GM19395 (cell line): ENCODE measurements around the gene MYO18A.
"Not testable (repeated sequence)": the region's sequence is repeated elsewhere in the genome, so short reads cannot be mapped to it uniquely, and the experiment has no call there.

Source experiments
- ATAC-seq: cut with Tn5 transposase; IDR thresholded peaks from one replicate; pipeline ENCODE4 v1.9.1; 2021; ENCODE audit warnings: mild to moderate bottlenecking, moderate library complexity; ENCODE audit not compliant: unreplicated experiment

Gene MYO18A

GRCh38 chr17:29108823-29109476, 71.2 kb downstream of the MYO18A start:
- no peak for ATAC-seq

- no peak for ATAC-seq
These were observed 72.0 kb downstream of the MYO18A start for GRCh38 chr17:29107933-29108822.

DNA sequence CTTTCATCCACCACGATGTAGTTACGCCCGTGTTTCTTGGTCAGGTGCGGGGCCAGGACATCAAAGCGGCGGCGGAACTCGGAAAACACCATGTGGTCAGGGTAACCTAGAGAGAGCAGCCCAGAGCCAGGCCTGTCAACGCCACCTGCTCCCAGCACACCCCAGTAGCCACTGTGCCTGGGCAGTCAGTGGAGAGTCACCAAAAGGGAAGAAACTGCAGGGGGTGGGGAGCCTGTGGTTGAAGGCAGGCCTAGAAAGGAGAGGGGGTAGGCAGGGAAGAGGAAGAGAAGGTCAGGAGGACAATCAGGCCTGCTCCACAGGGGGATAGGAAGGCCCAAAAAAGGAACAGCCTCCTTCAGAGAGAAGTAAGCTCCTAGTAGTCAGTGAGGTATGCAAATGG, 73.1 kb downstream of the MYO18A start:
- ATAC-seq: no peak

- no peak for ATAC-seq
These were observed 76.9 kb downstream of the MYO18A start for GRCh38 chr17:29103341-29103740.

GRCh38 chr17:29102741-29103181, 77.4 kb downstream of the MYO18A start:
- ATAC-seq: no peak

DNA sequence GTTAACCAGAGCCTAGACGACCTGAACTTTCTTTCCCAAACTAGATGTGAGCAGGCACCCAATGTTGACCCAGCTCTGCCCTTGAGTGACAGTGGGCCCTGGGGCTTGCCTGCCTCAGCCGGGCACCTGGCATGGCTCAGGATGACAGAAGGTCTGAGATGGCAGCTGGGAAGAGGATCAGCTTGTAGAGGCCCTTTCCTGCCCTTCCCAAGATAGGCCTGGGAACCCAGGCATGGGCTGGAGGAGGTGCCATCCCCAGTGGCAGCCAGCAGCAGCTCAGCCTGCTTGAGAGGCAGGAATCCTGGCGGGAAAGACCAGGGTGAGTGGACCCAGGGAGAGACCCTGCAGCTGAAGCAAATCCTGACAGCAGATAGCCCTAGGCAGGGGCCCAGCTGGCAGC, 78.2 kb downstream of the MYO18A start:
- no peak for ATAC-seq

GRCh38 chr17:29100296-29100695, 79.9 kb downstream of the MYO18A start:
- ATAC-seq: no peak

DNA sequence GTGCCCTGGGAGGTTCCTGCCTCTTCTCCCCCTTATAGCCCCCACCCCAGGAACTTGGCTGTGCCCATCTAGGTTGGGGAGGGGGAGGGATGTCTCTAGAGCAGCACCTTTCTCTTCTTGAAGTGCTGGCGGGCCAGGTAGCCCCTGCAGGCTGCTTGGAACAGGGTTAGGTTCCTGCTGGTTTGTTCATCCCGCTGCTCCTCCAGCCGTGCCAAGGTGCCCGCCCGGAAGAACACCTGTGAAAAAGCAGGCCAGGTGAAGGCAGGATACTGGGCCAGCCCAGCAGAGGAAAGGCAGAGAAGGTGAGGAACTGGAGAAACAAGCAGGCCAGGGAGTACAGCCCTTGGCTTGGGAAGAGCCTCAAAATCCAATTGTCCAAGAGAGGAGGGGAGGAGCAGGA, 80.7 kb downstream of the MYO18A start:
- ATAC-seq: no peak

DNA sequence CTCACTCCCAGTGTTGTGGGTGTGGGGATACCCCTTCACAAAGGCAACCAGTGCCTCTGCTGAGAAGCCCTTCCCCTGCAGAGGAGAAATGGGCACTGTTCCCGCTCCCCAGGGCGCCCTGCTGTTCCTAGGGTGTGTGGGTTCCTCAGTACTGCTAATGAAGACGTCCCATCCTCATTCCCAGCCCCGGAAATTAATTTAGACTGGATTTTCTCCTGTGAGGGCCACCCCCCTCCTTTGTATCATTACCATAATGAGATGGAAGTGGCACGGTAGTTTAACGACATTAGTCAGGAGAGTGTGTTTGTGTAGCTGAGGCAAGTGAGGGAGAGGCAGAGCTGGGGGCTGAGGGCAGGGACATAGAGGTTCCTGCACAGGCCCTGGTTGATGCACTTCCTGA, 84.1 kb downstream of the MYO18A start:
- ATAC-seq: no peak

GRCh38 chr17:29095439-29095838, 84.8 kb downstream of the MYO18A start:
- no peak for ATAC-seq

GRCh38 chr17:29094101-29094708, 86.0 kb downstream of the MYO18A start:
- no peak for ATAC-seq

- ATAC-seq: no peak
These were observed 86.9 kb downstream of the MYO18A start for GRCh38 chr17:29093090-29093871.

DNA sequence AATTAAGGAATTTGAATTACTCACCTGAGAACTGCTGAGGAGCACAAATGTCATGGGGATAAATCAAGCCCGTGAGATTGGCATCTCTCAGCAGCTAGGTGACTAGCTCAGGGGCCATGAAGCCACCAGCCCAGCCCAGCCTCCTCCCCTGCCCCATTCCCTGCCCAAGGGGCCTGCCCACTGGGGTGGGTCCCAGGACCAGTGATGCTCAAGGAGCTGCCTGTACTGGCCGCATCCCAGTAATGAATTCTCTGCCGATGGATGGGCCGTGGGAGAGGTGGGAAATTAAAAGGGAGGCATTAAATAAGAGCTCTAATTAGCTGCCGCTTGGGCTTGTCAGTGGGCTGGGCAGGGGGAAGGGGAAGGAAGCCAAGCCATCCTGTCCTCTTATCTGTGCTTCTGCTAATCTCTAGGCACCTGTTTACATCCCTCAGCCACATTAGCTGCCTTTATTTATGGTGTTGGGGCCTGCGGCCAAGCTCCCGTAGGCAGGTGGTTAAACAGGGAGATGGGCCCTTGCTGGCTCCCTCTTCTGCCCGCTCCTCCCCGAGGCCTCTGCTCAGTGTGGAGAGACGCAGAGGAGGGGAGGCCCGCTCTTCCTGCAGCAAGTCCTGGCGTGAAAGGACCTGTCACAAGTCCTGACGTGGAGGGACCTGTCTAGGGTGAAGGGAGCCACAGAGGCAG, 88.5 kb downstream of the MYO18A start:
- no peak for ATAC-seq

- no peak for ATAC-seq
These were observed 89.2 kb downstream of the MYO18A start for GRCh38 chr17:29090750-29091605.

DNA sequence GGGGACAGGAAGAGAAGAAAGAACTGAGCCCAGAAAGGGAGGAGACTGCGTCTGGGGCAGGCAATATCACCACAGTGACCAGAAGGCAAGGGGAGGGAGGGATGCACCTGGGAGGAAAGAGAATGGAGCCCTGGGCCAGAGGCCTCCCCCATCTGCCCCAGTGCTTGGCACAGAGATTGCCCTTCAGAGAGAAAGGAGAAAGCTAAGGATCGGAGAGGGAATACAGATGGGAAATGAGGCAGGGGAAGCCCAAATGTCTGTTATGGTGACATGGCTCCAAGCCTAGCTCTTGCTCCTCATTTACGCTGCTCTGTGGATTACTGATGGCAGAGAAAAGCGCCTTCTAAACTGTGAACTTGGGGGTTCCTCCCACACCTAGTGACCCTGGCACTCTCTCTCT, 90.1 kb downstream of the MYO18A start:
- no peak for ATAC-seq

DNA sequence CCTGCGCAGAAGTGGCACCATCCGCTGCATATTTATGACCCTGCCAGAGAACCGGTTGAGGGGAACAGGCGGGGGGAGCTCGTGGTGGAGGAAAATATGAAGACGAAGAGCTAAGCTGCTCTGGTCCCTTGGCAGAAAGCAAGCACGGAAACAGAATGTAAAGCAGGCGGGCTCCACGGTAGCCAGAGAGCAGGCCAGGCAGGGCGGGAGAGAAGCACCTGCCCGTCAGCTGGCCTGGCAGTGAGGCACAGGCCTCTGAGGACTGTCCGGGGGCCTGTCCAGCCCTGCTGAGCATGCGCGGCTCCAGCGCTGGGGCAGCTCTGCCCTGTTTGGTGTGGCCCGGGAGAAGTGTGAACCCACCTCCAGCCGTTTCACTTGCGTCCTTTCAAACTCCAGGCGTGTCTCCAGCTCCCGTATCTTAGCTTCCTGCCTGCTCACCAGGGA, 90.6 kb downstream of the MYO18A start:
- no peak for ATAC-seq

GRCh38 chr17:29088782-29089181, 91.4 kb downstream of the MYO18A start:
- ATAC-seq: not testable (repeated sequence)

GRCh38 chr17:29086628-29087332, 93.4 kb downstream of the MYO18A start:
- no peak for ATAC-seq

GRCh38 chr17:29085223-29085622, 95.0 kb downstream of the MYO18A start:
- ATAC-seq: no peak
